NCI-H146 treated with DMSO at 0.1 percent for 48 hours (cell line): Measurements from ENCODE around the gene OR6M1.

Source experiments
- DNase-seq: peaks from one replicate; lab custom pipeline; 2025; ENCODE audit not compliant: unreplicated experiment; lab: John Stamatoyannopoulos, UW

Gene OR6M1, protein sequence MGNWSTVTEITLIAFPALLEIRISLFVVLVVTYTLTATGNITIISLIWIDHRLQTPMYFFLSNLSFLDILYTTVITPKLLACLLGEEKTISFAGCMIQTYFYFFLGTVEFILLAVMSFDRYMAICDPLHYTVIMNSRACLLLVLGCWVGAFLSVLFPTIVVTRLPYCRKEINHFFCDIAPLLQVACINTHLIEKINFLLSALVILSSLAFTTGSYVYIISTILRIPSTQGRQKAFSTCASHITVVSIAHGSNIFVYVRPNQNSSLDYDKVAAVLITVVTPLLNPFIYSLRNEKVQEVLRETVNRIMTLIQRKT

DNA sequence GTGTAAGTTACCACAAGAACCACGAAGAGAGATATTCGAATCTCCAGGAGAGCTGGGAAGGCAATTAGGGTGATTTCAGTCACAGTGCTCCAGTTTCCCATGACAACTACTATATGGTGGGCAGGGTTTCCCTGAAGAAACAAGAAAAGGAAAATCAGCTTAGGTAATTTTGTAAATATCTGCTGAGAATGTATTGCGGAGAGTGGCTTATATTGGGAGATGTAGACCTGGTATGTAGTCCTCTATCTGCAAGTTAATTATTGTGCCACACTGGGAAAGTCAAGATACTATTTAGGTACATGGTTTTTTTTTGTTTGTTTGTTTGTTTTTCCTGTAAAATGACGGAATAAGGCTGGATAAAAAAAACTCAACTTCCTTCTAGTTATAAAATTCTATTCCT, at the start of gene OR6M1:
TSS of gene OR6M1 (minus strand) at position 101 of the 400 bp plus-strand sequence. CDS start at position 101, 0 bp downstream.
- no peak for DNase-seq

DNA sequence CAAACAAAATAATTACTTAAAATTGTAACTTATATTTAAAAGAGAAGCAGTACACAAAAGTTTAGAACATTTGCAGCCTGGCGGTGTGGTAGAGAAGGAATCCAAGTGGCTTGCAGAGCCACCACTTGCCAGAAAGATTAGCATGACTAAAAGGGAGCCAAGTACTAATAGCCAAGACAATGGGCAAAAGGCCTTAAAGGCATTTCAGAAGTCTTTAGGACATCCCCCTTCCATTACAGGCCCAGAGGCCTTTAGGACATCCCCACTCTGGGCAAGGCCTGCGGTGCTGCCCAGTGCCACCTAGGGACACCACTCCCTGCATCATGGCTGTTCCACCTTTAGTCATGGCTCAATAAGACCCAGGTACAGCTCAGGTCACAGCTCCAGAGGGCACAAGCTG, 46.9 kb upstream of the OR6M1 start:
- no peak for DNase-seq

DNA sequence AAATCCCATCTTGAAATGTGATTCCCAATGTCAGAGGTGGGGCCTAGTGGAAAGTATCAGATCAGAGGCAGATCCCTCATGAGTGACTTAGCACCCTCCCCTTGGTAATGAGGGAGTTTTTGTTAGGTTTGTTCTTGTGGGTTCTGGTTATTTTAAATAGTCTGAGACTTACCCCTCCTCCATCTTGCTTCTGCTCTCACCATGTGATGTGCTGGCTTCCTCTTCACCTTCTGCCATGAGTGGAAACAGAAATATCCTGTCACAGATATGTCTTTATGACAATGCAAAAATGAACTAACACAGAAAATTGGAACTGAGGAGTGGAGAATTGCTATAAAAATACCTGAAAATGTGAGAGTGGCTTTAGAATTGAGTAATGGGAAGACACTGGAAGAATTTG, 46.2 kb upstream of the OR6M1 start:
- DNase-seq: no peak

DNA sequence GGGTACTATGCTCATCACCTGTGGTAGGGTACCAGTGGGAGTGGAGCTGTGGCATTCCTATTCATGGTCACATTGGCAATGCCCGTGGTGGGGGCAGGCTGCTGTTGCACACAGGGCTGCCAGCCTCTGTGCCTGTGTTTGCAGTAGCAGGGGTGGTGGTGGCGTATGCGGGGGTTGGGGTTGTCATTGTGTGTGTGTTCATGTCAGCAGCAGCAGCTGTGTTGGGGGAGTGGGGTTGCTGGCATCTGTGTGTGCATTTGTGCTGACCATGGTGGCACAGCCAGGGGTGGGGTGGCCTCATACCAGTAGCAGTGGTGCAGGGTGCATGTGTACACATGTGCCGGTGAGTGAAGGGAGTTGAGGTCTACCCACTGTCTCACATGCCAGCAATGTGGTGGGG, 45.0 kb upstream of the OR6M1 start:
- no peak for DNase-seq

DNA sequence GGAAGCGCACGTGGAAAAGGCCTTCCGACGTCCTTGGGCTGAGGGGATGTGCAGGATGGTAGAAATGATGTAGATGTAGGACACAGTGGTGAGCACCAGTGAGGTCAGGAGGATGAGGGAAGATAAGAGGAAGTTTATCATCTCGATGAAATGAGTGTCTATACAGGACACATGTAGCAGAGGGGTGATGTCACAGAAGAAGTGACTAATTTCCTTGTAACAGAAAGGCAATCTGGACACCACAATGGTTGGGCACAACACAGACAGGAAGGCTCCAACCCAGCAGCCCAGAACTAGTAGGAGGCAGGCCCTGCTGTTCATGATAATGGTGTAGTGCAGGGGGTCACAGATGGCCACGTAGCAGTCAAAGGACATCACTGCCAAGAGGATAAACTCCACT, 35.0 kb upstream of the OR6M1 start:
- no peak for DNase-seq

DNA sequence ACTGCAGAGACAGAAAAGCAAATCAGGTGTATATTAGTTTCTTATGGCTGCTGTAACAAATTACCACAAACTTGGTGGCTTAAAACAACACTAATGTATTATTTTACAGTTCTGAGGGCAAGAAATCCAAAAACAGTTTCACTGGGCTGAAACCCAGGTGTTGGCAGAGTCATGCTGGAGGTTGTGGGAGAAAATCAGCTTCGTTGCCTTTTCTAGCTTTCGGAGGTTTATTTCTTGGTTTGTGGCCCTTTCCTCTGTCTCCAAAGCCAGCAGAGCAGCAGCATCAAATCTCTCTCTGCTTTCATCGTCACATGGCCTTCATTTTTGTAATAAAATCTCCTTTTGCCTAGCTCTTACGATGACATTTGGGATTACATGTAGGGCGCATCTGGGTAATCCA, 33.0 kb upstream of the OR6M1 start:
- no peak for DNase-seq

DNA sequence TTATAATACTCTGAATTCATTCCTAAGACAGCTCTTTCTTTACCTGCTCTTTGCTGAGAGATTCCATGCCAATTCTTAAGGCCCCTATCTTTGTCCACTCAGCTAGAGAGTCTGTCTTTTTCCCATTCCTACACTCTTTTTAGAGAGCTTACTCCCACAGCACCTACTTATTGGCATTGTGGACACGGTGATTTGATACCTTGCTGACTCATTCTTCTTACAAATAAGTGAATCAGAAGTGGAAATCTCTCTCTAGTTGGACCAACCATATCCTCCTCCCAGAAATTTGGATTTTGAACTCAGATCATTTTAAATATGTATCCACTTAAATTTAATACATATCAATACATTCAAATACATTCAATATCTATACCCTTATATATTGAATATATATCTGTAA, 32.5 kb upstream of the OR6M1 start:
- no peak for DNase-seq

DNA sequence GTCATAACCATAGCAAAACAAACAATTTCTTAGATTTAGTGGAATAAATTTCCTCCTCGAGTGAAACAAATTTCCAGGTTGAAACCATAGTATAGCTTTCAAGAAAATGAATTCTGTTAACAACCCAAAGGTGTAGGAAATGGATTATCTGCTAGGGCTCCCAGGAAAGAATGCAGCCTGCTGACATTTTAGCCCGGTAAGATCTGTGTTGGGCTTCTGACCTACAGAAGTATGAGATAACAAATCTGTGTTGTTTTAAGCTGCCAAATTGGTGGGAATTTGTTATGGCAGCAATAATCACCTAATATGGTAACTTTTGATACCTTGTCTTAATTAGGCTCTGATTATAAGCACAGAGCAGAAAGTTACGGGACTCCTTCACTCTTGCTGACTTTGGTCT, 32.0 kb upstream of the OR6M1 start:
- no peak for DNase-seq

DNA sequence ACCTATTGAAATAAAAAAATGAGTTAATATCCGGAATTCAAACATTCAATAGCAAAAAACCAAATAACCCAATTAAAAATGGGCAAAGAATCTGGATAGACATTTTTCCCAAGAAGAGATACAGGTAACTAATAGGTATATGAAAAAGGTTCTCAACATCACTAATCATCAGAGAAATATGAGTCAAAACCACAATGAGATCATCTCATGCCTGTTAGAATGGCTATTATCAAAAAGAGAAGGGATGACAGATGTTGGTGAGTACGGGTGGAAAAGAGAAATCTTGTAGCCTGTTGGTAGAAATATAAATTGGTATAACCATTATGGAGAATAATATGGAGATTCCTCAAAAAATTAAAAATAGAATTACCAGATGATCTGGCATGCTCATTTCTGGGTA, 26.9 kb upstream of the OR6M1 start:
- no peak for DNase-seq

DNA sequence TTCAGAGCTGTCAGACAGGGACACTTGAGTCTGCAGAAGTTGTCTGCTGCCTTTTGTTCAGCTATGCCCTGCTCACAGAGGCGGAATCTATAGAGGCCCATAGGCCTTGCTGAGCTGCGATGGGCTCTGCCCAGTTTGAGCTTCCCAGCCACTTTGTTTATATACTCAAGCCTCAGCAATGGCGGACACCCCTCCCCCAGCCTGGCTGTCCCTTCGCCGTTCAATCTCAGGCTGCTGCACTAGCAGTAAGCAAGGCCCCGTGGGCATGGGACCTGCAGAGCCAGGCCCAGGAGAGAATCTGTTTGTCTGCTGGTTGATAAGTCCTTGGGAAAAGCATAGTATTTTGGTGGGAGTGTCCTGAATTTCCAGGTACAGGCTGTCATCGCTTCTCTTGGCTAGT, 23.6 kb upstream of the OR6M1 start:
- DNase-seq: no peak

DNA sequence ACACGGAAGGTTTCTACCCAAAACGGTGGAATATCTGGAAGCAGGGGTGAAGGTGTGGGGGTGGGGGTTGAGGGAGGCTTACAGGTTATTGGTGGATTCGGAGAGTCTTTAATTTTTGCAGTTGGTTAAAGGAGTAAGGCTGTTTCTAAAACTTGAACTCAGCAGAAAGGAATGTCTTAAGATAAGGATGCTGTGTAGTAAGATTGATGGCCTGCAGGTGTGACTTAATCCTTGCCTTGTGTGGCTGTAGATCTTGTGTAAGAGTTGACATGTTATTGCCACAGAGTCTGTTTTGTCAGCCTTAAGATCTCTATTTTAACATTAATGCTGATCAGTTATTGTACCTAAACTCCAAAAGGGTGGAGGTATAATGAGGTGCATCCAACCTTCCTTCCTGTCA, 16.4 kb upstream of the OR6M1 start:
- DNase-seq: no peak

DNA sequence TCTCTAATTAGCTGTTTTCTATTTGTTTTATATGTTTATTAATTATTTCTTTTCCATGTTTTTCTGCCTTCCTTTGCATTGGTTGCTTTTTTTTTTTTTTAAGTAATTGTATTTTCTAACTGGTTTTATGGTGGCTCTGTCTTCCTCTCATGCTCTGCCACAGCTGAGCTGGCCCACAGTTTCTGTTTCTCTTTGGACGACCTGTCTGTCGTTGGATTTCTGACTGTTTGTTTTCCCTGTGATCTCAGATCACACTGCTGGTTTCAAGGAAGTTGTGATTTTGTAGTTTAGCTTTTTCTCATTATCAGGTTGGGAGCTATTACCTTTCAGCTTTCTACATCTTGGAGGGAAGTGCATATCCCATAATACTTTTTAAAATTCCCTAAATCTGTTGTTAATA, 15.9 kb upstream of the OR6M1 start:
- no peak for DNase-seq

DNA sequence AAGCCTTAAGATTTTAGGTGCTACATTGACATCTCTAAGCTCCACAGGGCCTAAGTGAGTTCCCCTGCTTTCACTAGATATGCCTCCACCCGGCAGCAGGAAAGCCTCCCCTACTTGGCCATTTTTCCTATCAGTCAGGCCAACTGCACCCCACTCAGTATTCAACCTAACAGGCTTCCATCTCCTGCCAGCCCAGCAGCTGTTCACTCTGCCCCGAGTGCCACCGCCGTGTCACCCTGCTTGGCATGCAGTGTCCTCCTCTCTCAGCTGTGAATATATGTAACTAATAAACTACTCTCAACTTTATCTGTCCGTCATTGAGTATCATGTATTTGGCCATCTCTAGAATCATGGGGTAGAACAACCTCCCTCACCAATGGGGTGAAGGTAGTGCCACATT, 9.0 kb upstream of the OR6M1 start:
- DNase-seq: no peak

DNA sequence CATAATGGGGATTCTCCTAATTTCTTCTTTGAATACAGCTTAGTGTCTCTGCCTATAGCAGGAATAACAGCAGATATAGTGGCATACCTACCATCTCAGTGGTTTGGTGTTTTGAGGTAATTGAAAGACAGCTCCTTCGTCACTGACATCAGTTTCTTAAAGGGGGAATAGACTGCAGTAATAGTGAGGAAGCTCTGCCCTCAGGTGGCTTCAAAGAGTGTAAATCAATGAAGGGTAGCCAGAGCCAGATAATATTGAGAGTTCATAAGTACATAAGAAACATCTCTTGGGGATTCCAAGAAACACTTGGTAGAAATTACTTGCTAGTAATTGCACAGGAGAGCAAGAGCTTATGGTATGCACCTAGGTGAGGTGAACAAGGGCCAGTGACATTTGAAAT, 4.4 kb downstream of the OR6M1 start:
- DNase-seq: no peak

DNA sequence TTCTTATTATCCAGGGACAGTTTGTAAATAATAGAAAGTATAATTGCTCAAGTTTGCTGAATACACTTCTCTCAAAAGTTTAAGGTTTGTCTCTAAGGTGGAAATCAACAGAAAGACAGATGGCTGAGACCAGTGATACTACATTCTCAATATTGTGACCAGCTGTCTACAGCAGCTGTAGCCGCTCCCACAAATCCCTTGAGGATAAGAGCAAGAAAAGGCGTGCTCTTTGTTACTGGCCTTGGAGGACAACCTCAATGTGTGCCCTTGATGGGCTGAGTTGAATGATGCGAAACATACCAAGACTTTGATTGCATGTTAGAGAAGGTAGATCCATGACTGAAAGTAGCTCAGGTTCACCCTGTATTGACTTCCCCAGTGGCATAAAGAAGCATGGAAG, 6.1 kb downstream of the OR6M1 start:
- DNase-seq: no peak

DNA sequence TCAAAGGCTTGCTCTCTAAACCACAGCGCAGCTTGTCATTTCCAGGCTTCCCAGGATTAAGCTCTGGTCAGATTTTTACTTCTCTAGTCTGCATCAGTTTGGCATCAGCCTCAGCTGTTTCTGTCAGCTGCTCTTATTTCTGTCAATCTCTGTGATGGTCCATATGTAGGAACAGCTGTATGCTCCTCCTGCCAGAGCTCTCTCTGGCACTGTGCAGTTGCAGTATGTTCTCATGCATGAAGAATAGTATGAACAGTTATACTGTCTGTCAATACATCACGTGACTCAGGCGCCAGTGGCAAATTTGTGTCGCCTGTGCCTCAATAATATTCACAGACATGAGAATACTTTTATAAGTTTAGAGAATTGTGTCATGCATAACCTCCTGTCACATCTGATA, 6.7 kb downstream of the OR6M1 start:
- DNase-seq: no peak

DNA sequence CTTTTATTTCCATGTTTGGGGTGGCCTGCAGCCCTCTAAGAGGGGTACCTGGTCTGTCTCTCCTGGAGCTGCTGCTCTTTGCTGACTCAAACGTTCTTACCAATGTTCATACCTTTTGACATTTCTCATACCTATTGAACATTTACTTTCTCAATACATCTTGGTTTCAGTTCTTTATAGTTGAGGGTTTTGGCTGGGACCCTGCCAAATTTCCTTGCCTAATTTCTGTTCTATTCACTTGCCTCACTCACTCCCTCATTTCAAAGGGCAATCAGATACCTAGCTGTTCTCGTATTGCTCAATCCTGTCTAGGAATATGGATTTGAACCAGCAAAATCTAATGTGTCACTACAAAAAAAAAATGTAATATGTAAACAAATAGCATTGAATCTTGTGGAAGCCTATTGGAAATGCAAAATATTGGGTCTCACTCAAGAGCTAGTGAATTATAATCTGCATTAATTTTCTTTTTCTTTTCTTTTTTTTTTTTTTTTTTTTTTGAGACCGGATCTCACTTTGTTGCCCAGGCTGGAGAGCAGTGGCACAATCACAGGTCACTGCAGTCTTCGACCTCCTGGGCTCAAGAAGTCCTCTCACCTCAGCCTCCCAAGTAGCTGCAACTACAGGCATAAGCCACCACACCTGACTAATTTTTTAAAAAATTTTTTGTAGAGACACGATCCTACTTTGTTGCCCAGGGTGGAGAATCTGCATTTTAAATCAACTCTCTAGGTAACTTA, 7.5 kb downstream of the OR6M1 start:
- DNase-seq: no peak

DNA sequence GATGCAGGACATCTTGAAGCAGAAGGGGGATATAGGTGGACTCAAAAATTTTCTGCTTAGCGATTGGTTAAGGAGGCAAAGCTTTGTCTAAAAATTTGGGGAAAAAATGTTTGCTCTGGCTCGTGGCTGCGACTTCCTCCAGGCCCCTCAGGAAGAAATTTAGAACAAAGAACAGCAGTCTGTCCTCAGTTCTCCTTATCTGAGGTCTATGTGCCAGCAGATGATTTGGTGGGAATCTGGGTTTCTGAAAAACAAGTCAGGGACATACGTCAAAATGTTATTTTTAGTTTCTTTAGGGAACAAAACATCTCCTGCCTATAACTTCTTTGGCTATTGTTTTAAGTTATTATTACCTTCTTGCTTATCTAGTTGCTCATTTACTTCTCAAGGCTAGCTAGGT, 8.1 kb downstream of the OR6M1 start:
- DNase-seq: no peak

DNA sequence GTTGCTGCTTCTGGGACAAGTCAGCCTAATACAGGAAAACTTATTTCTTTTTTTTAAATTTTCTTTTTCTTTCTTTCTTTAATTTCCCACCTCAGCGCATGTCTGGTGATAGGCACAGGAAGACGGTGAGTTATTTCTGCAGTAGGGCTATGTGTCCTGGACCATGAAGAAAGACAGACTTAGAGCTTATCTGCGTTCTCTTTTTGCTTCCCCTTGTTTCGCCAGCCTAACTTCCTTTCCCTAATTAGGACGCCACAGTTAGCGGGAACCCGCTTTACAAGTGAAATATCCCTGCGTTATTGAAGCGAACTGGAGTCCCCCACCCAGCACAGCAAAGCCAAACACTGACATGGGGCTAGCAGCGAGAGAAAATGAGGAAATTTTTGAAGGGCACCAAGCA, 8.6 kb downstream of the OR6M1 start:
- DNase-seq: no peak

DNA sequence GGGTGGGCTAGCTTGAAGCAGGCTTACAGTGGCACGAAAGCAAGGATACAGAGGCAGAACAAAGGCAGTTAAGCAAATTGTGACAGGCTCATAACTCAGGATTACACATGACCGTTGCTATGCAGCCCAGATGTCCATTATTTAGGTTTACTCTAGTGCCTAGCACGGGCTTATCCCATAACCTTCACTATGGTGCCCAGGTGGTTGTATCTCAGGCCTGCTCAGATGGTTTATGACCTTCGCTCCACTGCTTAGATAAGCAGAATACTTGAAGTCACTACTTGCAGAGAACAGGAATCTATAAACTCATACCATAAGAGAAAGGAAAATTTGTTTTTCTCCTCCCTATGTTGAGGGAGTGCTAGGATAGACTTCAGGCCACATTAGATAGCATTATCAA, 9.0 kb downstream of the OR6M1 start:
- DNase-seq: no peak

DNA sequence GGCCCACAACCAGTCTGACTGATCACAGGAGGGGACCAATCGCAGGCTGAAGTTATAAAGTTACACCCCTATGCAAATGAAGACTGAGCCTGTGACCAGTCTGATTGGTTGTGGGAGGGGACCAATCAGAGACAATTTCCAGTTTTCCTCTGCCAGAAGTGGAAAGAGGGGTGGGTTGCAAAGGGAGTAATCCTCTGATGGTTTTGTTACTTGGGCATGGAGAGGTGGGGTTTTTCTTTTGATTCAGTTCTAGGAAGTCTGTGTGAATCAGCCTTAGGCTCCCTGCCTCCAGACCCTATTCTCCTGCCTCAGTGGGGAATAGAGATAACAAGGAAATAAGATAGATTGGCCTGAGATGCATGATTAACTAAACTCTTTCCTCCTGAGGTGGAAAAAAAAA, 9.9 kb downstream of the OR6M1 start:
- no peak for DNase-seq

DNA sequence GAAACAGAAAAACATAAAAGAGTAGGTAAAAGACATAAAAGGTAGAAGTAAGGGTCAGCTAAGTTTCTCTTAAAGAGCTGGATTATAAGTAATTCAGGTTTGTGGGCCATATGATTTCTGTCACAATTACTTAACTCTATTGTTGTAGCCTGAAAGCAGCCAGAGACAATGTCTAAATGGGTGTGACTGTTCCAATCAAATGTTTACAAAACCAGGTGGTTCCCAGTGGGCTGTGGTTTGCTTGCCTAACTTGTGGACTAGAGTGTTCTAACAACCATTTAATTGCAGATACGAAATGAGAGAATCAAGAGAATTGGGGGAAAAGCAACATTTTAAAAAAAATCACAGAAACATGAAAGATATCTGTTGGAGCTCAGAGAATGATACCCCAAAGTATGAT, 22.6 kb downstream of the OR6M1 start:
- no peak for DNase-seq

DNA sequence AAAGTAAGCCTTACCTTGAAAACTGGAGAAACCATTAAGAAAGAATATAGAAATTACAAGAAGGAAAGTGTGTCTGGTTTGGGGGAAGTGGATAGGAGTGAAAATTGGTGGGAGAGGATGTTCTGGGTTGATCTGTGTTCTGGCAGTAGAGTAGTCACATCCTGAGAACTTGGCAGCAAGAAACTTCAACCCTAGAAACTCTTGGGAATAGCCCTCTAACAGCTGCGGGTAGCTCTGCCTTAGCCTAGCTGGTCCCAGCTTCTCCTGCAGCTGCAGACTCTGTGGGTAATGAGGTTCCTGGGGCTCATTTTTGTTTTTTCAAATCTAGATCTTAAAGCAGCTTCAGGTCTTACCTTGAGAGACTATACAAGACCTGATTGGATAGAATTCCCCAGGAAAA, 27.6 kb downstream of the OR6M1 start:
- no peak for DNase-seq
